K562 (cell line): ENCODE data around the gene LRRC47.

ENCODE experiments used
- CBFB ChIP-seq: sonication (generic); formaldehyde crosslinking; IDR thresholded peaks from 2 replicates; pipeline ENCODE4 v1.4.0; 2020; ENCODE audit warnings: mild to moderate bottlenecking, missing genetic modification reagents
- EP300 ChIP-seq: IDR thresholded peaks from 2 replicates; pipeline ENCODE4 v1.6.1; 2012; ENCODE audit warnings: low read length, improper control_type of control experiment
- ETV6 ChIP-seq, 3 experiments: fragments of 150-350 bp in 1 of 3; sonication (generic) in 1 of 3; formaldehyde crosslinking in 1 of 3; IDR thresholded peaks; 2 replicates each; pipeline versions ENCODE4 v1.6.1 to v1.8.0; 2014 to 2022; ENCODE audit warnings: borderline replicate concordance in 2 of 3, low read depth in 2 of 3, antibody characterized with exemption in 1 of 3, low read length in 1 of 3, mild to moderate bottlenecking in 1 of 3, missing genetic modification reagents in 1 of 3
- NFYB ChIP-seq: IDR thresholded peaks from 2 replicates; pipeline ENCODE4 v1.6.1; 2011; ENCODE audit warnings: mild to moderate bottlenecking, moderate library complexity; ENCODE audit not compliant: insufficient read length; ENCODE audit errors: extremely low read depth
- STAT5B ChIP-seq: fragments of 250-450 bp; sonication (Bioruptor Pico); IDR thresholded peaks from 2 replicates; pipeline ENCODE4 v1.8.0; 2021; ENCODE audit warnings: mild to moderate bottlenecking, inconsistent platforms
- ZBTB17 ChIP-seq: fragments of 450-650 bp; formaldehyde crosslinking; IDR thresholded peaks from 2 replicates; pipeline ENCODE4 v1.4.0; 2020; ENCODE audit warnings: mild to moderate bottlenecking
- ZNF354B ChIP-seq: fragments of 250-450 bp; sonication (Bioruptor Pico); IDR thresholded peaks from 2 replicates; pipeline ENCODE4 v1.4.0; 2020
- TF ChIP-seq, protein P1 (sequence below), 3 experiments: IDR thresholded peaks in 2 of 3; conservative IDR thresholded peaks in 1 of 3; 2 replicates each; pipeline ENCODE4 v1.5.1; 2011 to 2012; ENCODE audit warnings: low read length in 3 of 3, mild to moderate bottlenecking in 3 of 3, control low read depth in 2 of 3, improper control_type of control experiment in 1 of 3, inconsistent platforms in 1 of 3, low read depth in 1 of 3, mixed read lengths in 1 of 3, moderate library complexity in 1 of 3; ENCODE audit not compliant: insufficient read depth in 2 of 3
- TF ChIP-seq, protein P2 (sequence below), 2 experiments: fragments of 450-650 bp; IDR thresholded peaks; 2 replicates each; pipeline ENCODE4 v1.6.1; 2016
- TF ChIP-seq, protein P3 (sequence below): sonication (generic); formaldehyde crosslinking; IDR thresholded peaks from 2 replicates; pipeline ENCODE4 v1.8.1; 2022; ENCODE audit warnings: missing genetic modification reagents

DNA sequence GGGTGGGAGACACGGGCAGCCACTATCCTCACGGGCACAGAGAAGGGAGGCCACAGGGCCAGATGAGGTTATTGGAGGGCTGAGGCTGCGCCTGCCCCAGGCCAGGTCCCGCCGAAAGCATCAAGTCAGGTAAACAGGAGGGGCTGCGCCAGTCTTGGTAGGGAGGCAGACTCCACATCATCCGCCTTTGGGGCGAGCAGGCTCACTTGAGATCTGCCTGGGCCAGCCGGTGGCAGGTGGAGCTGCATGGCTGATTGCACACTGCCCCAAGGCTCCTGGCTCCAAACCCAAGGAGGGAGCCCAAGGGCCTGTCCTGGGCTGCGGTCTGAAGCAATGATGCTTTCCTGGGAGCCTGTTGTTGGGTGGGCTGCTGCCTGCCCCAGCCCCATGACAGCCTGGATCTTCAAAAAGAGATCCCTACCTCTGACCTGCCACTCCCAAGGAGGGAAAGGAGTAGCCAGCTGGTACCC lies 19.2 kb downstream of the LRRC47 start:
- TF ChIP-seq CBFB (CRISPR knock-in tag) (0 out of 2 replicates have a peak, but pooled peaks have one; percentile 15), STAT5B (CRISPR knock-in tag) (no peak), NFYB (no peak), ZBTB17 (CRISPR knock-in tag) (no peak), ZNF354B (no peak), ETV6 (IDR thresholded peaks at IDR 0.05; ENCODE audit: borderline replicate concordance in 1 of 2, low read depth in 2 of 2, low read length in 1 of 2) (no peak), ETV6 (CRISPR knock-in tag; IDR thresholded peaks at IDR 0.05; ENCODE audit: borderline replicate concordance) (no peak), EP300 (no peak)
- TF ChIP-seq, protein P1, sequence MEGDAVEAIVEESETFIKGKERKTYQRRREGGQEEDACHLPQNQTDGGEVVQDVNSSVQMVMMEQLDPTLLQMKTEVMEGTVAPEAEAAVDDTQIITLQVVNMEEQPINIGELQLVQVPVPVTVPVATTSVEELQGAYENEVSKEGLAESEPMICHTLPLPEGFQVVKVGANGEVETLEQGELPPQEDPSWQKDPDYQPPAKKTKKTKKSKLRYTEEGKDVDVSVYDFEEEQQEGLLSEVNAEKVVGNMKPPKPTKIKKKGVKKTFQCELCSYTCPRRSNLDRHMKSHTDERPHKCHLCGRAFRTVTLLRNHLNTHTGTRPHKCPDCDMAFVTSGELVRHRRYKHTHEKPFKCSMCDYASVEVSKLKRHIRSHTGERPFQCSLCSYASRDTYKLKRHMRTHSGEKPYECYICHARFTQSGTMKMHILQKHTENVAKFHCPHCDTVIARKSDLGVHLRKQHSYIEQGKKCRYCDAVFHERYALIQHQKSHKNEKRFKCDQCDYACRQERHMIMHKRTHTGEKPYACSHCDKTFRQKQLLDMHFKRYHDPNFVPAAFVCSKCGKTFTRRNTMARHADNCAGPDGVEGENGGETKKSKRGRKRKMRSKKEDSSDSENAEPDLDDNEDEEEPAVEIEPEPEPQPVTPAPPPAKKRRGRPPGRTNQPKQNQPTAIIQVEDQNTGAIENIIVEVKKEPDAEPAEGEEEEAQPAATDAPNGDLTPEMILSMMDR (IDR thresholded peaks at IDR 0.05 in 2 of 3, conservative IDR thresholded peaks at IDR 0.05 in 1 of 3; ENCODE audit: insufficient read depth in 2 of 3, low read depth in 1 of 3, low read length in 3 of 3), result no peak
- TF ChIP-seq, protein P2, sequence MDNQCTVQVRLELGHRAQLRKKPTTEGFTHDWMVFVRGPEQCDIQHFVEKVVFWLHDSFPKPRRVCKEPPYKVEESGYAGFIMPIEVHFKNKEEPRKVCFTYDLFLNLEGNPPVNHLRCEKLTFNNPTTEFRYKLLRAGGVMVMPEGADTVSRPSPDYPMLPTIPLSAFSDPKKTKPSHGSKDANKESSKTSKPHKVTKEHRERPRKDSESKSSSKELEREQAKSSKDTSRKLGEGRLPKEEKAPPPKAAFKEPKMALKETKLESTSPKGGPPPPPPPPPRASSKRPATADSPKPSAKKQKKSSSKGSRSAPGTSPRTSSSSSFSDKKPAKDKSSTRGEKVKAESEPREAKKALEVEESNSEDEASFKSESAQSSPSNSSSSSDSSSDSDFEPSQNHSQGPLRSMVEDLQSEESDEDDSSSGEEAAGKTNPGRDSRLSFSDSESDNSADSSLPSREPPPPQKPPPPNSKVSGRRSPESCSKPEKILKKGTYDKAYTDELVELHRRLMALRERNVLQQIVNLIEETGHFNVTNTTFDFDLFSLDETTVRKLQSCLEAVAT (IDR thresholded peaks at IDR 0.05), result no peak
- TF ChIP-seq, protein P3, sequence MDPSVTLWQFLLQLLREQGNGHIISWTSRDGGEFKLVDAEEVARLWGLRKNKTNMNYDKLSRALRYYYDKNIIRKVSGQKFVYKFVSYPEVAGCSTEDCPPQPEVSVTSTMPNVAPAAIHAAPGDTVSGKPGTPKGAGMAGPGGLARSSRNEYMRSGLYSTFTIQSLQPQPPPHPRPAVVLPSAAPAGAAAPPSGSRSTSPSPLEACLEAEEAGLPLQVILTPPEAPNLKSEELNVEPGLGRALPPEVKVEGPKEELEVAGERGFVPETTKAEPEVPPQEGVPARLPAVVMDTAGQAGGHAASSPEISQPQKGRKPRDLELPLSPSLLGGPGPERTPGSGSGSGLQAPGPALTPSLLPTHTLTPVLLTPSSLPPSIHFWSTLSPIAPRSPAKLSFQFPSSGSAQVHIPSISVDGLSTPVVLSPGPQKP (CRISPR knock-in tag), result no peak
